HUES6 (cell line): Measurements from ENCODE around the gene KRTCAP3.
A peak's percentile ranks its signal among the peaks of the same experiment; 100 is the strongest.

ENCODE experiments used
- H3K27ac ChIP-seq: 2 replicates; pipeline ENCODE4 v1.7.0; 2013; ENCODE audit warnings: low read depth, mild to moderate bottlenecking, low read length, inconsistent platforms
- H3K27me3 ChIP-seq: 2 replicates; pipeline ENCODE4 v1.6.1; 2013; ENCODE audit warnings: low read length; ENCODE audit not compliant: control insufficient read depth, insufficient read depth
- H3K36me3 ChIP-seq: 2 replicates; pipeline ENCODE4 v1.6.1; 2013; ENCODE audit warnings: low read length; ENCODE audit not compliant: control insufficient read depth, insufficient read depth
- H3K4me1 ChIP-seq: 2 replicates; pipeline ENCODE4 v1.6.1; 2013; ENCODE audit warnings: low read length; ENCODE audit not compliant: control insufficient read depth, insufficient read depth
- H3K4me3 ChIP-seq: 2 replicates; pipeline ENCODE4 v1.5.1; 2013; ENCODE audit warnings: low read depth, low read length
- H3K9ac ChIP-seq: one replicate; pipeline ENCODE4 v1.6.1; 2013; ENCODE audit warnings: mild to moderate bottlenecking, low read length
- H3K9me3 ChIP-seq: 2 replicates; pipeline ENCODE4 v1.6.1; 2013; ENCODE audit warnings: low read depth, low read length; ENCODE audit not compliant: control insufficient read depth, insufficient read depth

Gene KRTCAP3

GRCh38 chr2:27489498-27490397, 47.6 kb downstream of the KRTCAP3 start, which contains the start of gene IFT172:
Gene IFT172, minus strand, starts transcription at chr2:27489743. Its CDS starts 90 bp downstream, at chr2:27489653.
- Histone ChIP-seq H3K27ac (no peak within 1 kb of the TSS), H3K9me3 (no peaks in the 10 kb centered on the region), H3K36me3 (peaks cover 4% of the 10 kb centered on the region; the same call in 1 of the 2 replicates)

GRCh38 chr2:27492557-27492956, 50.4 kb downstream of the KRTCAP3 start:
- Histone ChIP-seq H3K27me3 (peaks cover 40% of the 10 kb centered on the region), H3K4me1 (peaks cover 8% of the 10 kb centered on the region)

More at GRCh38 chr2:27489498-27490397, 47.6 kb downstream of the KRTCAP3 start, which contains the start of gene IFT172:
- Histone ChIP-seq H3K4me3 (peak within 1 kb of the TSS; percentile 83), H3K9ac (peak within 1 kb of the TSS; percentile 53), H3K4me1 (peaks cover 8% of the 10 kb centered on the region), H3K27me3 (peaks cover 15% of the 10 kb centered on the region)

GRCh38 chr2:27493948-27494283, 51.7 kb downstream of the KRTCAP3 start:
- Histone ChIP-seq H3K36me3 (peaks cover 2% of the 10 kb centered on the region; the same call in 1 of the 2 replicates), H3K9ac (no peak overlapping the region), H3K4me1 (peaks cover 8% of the 10 kb centered on the region), H3K27ac (no peak overlapping the region), H3K9me3 (no peaks in the 10 kb centered on the region), H3K4me3 (peak overlapping the region; percentile 93), H3K27me3 (peaks cover 53% of the 10 kb centered on the region)

More at GRCh38 chr2:27492557-27492956, 50.4 kb downstream of the KRTCAP3 start:
- Histone ChIP-seq H3K9ac (no peak overlapping the region), H3K4me3 (no peak overlapping the region), H3K27ac (no peak overlapping the region), H3K9me3 (no peaks in the 10 kb centered on the region), H3K36me3 (peaks cover 2% of the 10 kb centered on the region; the same call in 1 of the 2 replicates)
